IPS DF 19.7 (cell line): ENCODE measurements around the gene EIF2AK3.
"Not testable (repeated sequence)": the region's sequence is repeated elsewhere in the genome, so short reads cannot be mapped to it uniquely, and the experiment has no call there.

Source experiments
- DNase-seq: peaks from one replicate; pipeline ENCODE4 v3.0.0-alpha.2; 2013; ENCODE audit warnings: low read depth, low spot score

Gene EIF2AK3

GRCh38 chr2:88637464-88637863 lies 10.2 kb upstream of the EIF2AK3 start:
- DNase-seq, result no peak

- no peak for DNase-seq
These were observed 8.8 kb upstream of the EIF2AK3 start for GRCh38 chr2:88636026-88636425.

- no peak for DNase-seq
These were observed 5.3 kb upstream of the EIF2AK3 start for GRCh38 chr2:88632569-88632968.

GRCh38 chr2:88628571-88628939 lies 1.3 kb upstream of the EIF2AK3 start:
- DNase-seq, result no peak

- peak; percentile 59 for DNase-seq
These were observed 749 bp upstream of the EIF2AK3 start for GRCh38 chr2:88627856-88628570.

DNA sequence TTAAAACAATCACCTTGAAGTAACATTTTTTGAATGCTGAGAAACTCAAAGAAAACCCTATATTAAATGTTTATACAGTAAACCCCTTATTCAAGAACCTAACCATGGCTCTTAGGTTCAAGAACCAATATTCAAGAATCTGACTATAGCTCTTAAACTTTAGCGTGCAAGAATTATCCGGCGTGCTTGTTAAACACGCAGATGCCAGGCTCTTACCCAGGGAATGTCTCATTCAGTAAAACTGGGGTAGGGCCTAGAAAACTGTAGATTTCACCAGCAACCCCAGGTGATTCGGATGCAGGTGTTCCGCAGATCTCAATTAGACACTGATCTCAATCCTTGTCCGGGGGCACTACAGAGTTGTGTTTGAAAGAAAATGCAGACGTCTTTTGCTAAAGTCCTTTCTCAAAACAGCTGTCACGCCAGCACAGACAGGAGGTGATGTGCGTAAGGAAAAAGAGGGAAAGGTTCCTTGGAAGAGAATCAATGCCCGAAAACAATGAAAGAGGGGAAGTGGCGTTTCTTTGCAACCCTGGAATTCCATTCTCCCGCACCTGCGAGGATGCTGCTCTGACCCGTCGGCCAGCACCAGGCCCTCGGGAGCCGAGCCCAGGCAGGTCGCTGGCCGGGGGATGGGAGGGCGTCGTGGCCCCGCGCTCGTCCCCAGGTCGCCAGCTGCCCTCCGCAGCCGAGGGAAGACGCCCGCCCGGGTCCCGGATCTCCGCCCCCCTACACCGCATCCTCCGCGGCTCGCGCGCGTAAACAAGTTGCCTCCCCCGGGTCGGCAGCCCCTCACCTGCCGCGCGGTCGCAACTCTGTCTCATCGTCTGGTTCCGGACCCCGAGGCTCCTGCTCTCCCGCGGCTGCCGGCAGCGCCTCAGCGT lies 851 bp downstream of the EIF2AK3 start:
- no peak for DNase-seq

GRCh38 chr2:88624477-88624876 lies 2.8 kb downstream of the EIF2AK3 start:
- DNase-seq, result no peak

DNA sequence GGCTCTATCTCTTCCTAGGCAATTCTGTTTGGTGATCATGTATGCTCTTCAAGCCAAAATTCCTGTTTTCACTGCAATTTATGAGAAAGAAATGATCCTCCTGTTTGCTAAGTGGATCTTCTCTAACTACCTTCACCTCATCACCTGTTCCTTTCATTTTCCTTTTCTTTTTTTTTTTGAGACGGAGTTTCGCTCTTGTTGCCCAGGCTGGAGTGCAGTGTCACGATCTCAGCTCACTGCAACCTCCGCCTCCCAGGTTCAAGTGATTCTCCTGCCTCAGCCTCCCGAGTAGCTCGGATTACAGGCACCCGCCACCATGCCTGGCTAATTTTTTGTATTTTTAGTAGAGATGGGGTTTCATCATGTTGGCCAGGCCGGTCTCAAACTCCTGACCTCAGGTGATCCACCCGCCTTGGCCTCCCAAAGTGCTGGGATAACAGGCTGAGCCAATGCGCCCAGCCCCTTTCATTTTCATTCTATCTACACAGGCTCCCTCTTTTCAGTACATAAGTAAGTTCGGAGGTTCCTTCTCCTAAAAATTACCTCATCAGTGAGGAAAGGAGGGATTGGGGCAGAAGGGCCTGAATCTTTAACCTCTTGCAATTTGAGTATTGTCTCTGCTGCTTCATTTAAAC lies 3.3 kb downstream of the EIF2AK3 start:
- DNase-seq, result not testable (repeated sequence)

DNA sequence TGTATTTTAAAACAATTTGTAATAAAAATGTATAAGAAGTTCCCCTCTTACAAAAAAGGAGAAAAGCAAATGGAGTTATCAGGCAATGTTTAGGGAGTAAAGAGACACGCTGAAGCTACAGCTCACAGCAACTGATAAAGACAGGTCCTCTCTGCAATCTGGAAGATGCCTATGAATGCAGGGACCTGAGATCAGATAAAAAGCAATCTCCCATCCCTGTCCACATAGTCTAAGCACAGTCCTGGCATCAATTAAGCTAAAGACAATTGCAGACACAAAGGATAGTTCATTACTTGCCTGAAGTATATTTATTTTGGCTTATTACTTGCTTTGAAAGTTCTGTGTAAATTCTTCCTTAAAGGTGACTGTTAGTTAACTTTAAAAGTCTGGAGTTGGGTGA lies 5.0 kb downstream of the EIF2AK3 start:
- DNase-seq, result no peak

DNA sequence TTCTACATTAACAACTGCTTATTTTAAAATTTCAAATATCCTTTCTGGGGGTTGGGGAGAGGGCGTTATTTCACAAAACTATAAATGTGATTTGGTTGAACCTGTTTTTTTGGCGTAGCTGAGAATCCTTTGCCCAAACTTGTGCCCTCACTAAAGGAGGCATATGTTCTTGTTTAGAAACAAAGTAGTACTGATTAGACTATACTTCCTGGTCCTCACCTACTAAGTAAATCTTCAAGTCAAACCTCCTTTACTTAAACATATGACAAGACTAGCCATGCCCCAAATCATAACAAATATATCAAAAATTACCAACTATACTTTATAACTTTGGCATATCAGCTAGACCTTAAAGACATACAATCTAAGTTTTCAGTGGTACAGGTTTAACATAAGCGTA lies 5.8 kb downstream of the EIF2AK3 start:
- DNase-seq, result no peak

DNA sequence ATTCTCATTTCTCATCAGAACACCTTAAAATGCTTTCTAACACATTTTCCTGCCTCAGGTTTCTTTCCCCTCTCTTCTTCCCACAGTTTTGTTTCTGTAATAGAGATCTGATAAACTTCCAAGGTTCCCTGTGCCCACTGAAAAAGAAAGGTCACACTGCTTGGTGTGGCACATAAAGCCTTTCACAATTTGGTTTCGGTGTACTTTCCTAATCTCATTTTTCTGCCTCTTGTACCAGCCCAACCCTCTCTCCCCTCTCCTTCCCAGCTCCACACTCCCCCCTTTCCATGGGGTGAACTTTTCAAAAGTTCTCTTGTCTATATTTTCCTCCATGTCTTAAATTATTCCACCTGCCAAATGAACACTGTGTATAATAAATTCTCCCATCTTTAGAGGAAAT lies 7.2 kb downstream of the EIF2AK3 start:
- DNase-seq, result no peak

DNA sequence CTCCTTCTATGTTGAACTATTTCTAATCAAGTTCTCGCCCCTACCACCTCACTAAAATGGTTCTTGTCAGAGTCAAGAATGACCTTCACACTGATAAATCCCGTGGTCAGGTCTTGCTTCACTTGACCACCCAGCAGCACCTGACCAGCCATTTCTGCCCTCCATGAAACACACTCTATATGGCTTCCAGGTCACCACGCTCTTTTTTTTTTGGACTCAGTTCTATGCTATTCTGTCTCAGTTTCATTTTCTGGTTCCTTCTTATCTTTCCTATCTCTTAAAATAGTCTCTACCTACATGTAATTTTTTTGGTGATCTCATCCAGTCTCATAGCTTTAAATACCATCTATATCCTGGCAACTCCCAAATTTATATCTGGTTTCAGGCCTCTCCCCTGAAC lies 11.4 kb downstream of the EIF2AK3 start:
- DNase-seq, result no peak

GRCh38 chr2:88614497-88615157 lies 12.6 kb downstream of the EIF2AK3 start:
- no peak for DNase-seq

DNA sequence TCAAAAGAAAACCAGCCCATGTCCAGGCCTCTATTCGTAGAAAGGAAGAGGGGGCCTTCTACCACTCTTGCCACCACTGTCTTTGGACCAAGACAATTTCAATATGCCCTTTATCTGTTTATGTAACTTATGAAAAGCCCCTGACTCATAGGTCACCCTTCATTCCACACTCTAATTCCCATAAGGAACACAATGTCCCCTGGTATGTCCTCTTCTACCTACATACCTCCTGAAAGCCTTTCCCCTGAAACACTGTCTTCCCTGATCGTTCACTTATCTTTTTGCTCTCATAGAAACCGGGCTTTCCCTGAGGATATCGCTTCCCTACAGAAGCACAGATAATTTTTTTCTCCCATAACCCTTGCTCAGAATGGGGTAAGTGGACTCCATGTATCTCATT lies 13.3 kb downstream of the EIF2AK3 start:
- DNase-seq, result no peak

- DNase-seq, result no peak
These were observed 19.1 kb downstream of the EIF2AK3 start for GRCh38 chr2:88608184-88608583.

DNA sequence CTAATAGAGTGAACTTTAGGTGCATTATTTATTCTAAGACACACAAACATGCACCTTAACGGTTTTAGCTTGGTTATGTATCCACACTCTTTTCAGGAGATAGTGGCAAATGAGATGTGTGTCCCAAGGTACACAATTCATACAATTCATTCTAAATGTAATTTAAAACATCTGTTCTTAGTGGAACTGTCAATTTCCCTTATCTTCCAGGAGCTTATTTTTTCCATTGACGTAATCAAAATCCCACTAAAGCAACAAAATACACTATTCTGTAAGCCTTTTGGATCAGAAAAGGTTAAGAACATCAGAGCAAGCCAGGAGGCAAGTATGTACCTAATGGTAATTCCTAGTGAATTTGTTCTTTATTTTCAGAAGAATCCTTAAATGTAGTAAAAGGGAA lies 19.8 kb downstream of the EIF2AK3 start:
- DNase-seq, result no peak

GRCh38 chr2:88606371-88607030 lies 20.8 kb downstream of the EIF2AK3 start:
- no peak for DNase-seq

GRCh38 chr2:88603146-88603545 lies 24.1 kb downstream of the EIF2AK3 start:
- DNase-seq, result no peak

DNA sequence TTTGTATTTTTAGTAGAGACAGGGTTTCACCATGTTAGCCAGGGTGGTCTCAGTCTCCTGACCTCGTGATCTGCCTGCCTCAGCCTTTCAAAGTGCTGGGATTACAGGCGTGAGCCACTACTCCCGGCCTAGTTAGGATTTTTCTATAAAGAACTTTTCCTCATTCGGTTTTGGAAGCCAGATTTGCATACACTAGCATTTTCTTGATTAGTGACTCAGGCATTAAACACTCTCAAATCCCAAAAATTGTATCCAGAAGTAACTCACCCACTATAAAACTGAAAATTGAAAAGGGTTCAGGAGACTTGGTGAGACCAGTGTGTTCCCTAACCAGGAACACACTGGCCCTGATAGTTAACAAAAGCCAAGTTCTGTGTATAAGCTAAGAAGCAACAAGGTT lies 25.2 kb downstream of the EIF2AK3 start:
- DNase-seq, result no peak

DNA sequence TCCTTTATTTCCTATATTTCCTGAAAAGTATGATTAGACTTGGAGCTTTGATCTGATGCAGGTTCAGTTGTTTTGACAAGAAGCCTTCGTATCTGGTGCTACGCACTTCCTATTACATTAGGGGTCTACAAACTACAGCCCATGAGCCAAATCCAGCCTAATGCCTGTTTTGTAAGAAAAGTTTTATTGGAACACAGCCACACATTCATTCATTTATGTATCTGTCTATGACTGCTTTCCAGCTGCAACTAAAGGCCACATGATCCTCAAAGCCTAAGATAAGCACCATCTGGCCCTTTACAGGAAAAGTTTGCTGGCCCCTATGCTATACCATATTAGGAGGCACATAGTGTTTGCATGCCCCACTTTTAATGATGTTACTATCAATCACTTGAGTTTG lies 26.0 kb downstream of the EIF2AK3 start:
- DNase-seq, result no peak

DNA sequence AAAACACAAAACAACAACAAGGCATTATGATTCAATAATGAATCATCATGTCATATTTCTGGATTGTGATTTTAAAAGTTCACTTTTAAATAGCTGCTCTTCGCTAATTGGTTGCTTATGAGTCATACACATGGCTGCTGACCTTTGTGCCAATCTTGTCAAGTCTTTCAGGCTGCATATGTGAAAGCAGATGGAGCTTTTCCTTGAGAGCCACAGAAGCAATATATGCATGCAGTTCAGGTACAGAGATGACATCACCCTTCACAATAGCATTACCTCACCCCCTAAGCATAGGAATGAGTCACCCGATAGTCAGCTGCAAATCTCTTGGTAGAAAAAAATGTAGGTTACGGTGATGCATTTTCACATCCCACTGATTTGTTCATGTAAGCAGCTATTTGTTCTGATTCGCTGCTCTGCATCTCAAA lies 27.2 kb downstream of the EIF2AK3 start:
- peak; percentile 73 for DNase-seq

- no peak for DNase-seq
These were observed 27.7 kb downstream of the EIF2AK3 start for GRCh38 chr2:88599527-88599926.
